HEK293T (cell line): Measurements from ENCODE around the gene BHLHE23.

Experiments
- BHLHE40 ChIP-seq: fragments of 450-650 bp; IDR thresholded peaks from 2 replicates; pipeline ENCODE4 v1.6.1; 2016; ENCODE audit warnings: mild to moderate bottlenecking, moderate library complexity, borderline replicate concordance
- SUZ12 ChIP-seq: fragments of 450-650 bp; IDR thresholded peaks from 2 replicates; pipeline ENCODE4 v1.6.1; 2016; ENCODE audit warnings: mild to moderate bottlenecking

GRCh38 chr20:62961799-62962198, 45.0 kb downstream of the BHLHE23 start:
- TF ChIP-seq BHLHE40 (no peak), SUZ12 (no peak)
